ENCODE measurements around the gene OR2T4.

The OR2T4 gene

GRCh38 chr1:248406721-248407692, 45.5 kb downstream of the OR2T4 start:
- DNase-seq (peak in 1 of 2 donors; percentile 18), ATAC-seq (peak; percentile 78)
- no peak overlapping the region for H3K4me3 Mint-ChIP-seq
- no peak overlapping the region for H3K27ac Mint-ChIP-seq
- H3K9me3 Mint-ChIP-seq = peaks cover 17 to 18% of the 10 kb centered on the region in 2 donors
- H3K4me1 Mint-ChIP-seq = peaks cover 13% of the 10 kb centered on the region
- H3K27me3 Mint-ChIP-seq = no peaks in the 10 kb centered on the region
